CD4-positive, alpha-beta T cell (primary cell): ENCODE measurements around the gene SUCNR1. TPM values are rescaled to one million over a fixed set of nuclear protein-coding genes. Genes with fewer than 3 reads are reported as not detected.
A peak's percentile ranks its signal among the peaks of the same experiment; 100 is the strongest.
"Not testable (repeated sequence)": the region's sequence is repeated elsewhere in the genome, so short reads cannot be mapped to it uniquely, and the experiment has no call there.

ENCODE experiments used
- ATAC-seq: fragments of 200-7000 bp; cut with Tn5 transposase; one replicate; pipeline ENCODE4 v1.10.0; 2022; ENCODE audit warnings: mild to moderate bottlenecking; ENCODE audit not compliant: poor library complexity
- CTCF ChIA-PET: fragments of 350-600 bp; sonication (Branson Sonifier 250); formaldehyde crosslinking; loops from one replicate; lab custom pipeline; 2021; ENCODE audit warnings: antibody characterized with exemption, inconsistent platforms; lab: Charles Lee
- POLR2A ChIA-PET: fragments of 350-600 bp; sonication (Branson Sonifier 250); formaldehyde crosslinking; loops from one replicate; lab custom pipeline; 2021; ENCODE audit warnings: antibody characterized with exemption, inconsistent platforms; lab: Charles Lee
- DNase-seq, 14 experiments: peaks; one replicate each; pipeline ENCODE4 v3.0.0-alpha.2; 2013 to 2020; ENCODE audit warnings: mixed read lengths in 2 of 14
- H3K27ac ChIP-seq, 2 donors: one replicate each; pipeline versions ENCODE4 v1.5.1 to v1.7.0; 2013; ENCODE audit warnings: low read length in 2 of 2, low read depth in 1 of 2, mild to moderate bottlenecking in 1 of 2
- H3K27me3 ChIP-seq, 2 experiments: 1 replicate in 1 of 2; 2 replicates in 1 of 2; pipeline versions ENCODE4 v1.6.1 to v1.7.0; 2013; ENCODE audit warnings: low read length in 2 of 2, control low read depth in 1 of 2, mild to moderate bottlenecking in 1 of 2, moderate library complexity in 1 of 2; ENCODE audit not compliant: insufficient read depth in 2 of 2, control insufficient read depth in 1 of 2
- H3K36me3 ChIP-seq: one replicate; pipeline ENCODE4 v1.6.1; 2013; ENCODE audit warnings: low read length, control low read depth; ENCODE audit not compliant: insufficient read depth
- H3K4me1 ChIP-seq: one replicate; pipeline ENCODE4 v1.6.1; 2013; ENCODE audit warnings: low read length, control low read depth; ENCODE audit not compliant: insufficient read depth
- H3K4me3 ChIP-seq: one replicate; pipeline ENCODE4 v1.5.1; 2013; ENCODE audit warnings: mild to moderate bottlenecking, low read length, moderate library complexity
- H3K9me3 ChIP-seq, 2 experiments: 1 replicate in 1 of 2; 2 replicates in 1 of 2; pipeline versions ENCODE4 v1.6.1 to v1.7.0; 2013; ENCODE audit warnings: low read length in 2 of 2, mild to moderate bottlenecking in 2 of 2, control low read depth in 1 of 2, moderate library complexity in 1 of 2; ENCODE audit not compliant: control insufficient read depth in 1 of 2, insufficient read depth in 1 of 2
- H3K27ac Mint-ChIP-seq: one replicate; pipeline ENCODE4 v1.8.0; 2020; ENCODE audit warnings: mixed read lengths
- H3K27me3 Mint-ChIP-seq: one replicate; pipeline ENCODE4 v1.8.0; 2021; ENCODE audit warnings: mixed read lengths
- H3K36me3 Mint-ChIP-seq: one replicate; pipeline ENCODE4 v1.8.0; 2021; ENCODE audit warnings: low read depth, mixed read lengths
- H3K4me1 Mint-ChIP-seq: one replicate; pipeline ENCODE4 v1.8.0; 2021; ENCODE audit warnings: low read depth, mixed read lengths
- H3K4me3 Mint-ChIP-seq: one replicate; pipeline ENCODE4 v1.8.0; 2020; ENCODE audit warnings: mild to moderate bottlenecking, mixed read lengths
- H3K9me3 Mint-ChIP-seq: one replicate; pipeline ENCODE4 v1.8.0; 2020; ENCODE audit warnings: mixed read lengths
- intact Hi-C, 2 experiments: fragments of 100-400 bp; cut with DNase I in 1 of 2; cut with micrococcal nuclease in 1 of 2; formaldehyde crosslinking; loops; one replicate each; pipeline versions ENCODE4 v1.15.1 to v1.9.0; 2023 to 2025; cut with DNase I, micrococcal nuclease
- total RNA-seq, 174 experiments: library from RNA in 2 of 174; stranded (reverse) in 2 of 174; gene quantifications; one replicate each; pipeline ENCODE4 v1.2.3 and lab custom pipeline; 2021 to 2026
- TF ChIP-seq, protein P1 (sequence below): fragments of 200-600 bp; IDR thresholded peaks from one replicate; pipeline ENCODE4 v1.8.0; 2022; ENCODE audit warnings: antibody characterized with exemption, mild to moderate bottlenecking

SUCNR1 gene
- total RNA-seq, 2 experiments from 2014 or later: not detected

DNA sequence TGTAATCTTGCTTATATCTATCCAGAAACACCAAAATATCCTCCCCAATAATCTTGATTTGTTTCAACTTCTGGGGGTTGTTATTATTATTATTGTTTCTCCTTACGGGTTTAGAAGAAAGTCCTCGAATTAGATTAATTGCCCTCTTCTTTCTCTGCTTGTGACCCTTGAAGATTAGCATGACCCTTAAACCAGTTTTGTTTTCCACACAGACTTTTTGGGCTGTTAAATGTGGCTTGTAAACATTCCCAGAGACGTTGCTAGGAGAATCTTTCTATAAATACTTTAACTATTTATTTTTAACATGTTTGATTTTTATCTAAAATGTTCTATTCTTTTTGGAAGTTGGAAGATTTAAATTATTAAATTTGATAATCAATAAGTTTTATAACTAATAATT lies 4.3 kb upstream of the SUCNR1 start:
- ATAC-seq: no peak
- no peaks in the 10 kb centered on the region for H3K9me3 Mint-ChIP-seq
- peaks cover 12% of the 10 kb centered on the region for H3K4me1 Mint-ChIP-seq
- Histone ChIP-seq H3K9me3 (no peaks in the 10 kb centered on the region), H3K4me3 (no peak overlapping the region), H3K27ac (no peak overlapping the region), H3K4me1 (no peaks in the 10 kb centered on the region), H3K36me3 (no peaks in the 10 kb centered on the region), H3K27me3 (no peaks in the 10 kb centered on the region)
- intact Hi-C loops: no loop called here
- no peak overlapping the region for H3K27ac Mint-ChIP-seq
- TF ChIP-seq, protein P1, sequence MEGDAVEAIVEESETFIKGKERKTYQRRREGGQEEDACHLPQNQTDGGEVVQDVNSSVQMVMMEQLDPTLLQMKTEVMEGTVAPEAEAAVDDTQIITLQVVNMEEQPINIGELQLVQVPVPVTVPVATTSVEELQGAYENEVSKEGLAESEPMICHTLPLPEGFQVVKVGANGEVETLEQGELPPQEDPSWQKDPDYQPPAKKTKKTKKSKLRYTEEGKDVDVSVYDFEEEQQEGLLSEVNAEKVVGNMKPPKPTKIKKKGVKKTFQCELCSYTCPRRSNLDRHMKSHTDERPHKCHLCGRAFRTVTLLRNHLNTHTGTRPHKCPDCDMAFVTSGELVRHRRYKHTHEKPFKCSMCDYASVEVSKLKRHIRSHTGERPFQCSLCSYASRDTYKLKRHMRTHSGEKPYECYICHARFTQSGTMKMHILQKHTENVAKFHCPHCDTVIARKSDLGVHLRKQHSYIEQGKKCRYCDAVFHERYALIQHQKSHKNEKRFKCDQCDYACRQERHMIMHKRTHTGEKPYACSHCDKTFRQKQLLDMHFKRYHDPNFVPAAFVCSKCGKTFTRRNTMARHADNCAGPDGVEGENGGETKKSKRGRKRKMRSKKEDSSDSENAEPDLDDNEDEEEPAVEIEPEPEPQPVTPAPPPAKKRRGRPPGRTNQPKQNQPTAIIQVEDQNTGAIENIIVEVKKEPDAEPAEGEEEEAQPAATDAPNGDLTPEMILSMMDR: no peak
- H3K27me3 Mint-ChIP-seq: no peaks in the 10 kb centered on the region
- H3K36me3 Mint-ChIP-seq: no peaks in the 10 kb centered on the region
- CTCF ChIA-PET: no interaction called here
- POLR2A ChIA-PET: no interaction called here
- no peak for DNase-seq
- H3K4me3 Mint-ChIP-seq: no peak overlapping the region

DNA sequence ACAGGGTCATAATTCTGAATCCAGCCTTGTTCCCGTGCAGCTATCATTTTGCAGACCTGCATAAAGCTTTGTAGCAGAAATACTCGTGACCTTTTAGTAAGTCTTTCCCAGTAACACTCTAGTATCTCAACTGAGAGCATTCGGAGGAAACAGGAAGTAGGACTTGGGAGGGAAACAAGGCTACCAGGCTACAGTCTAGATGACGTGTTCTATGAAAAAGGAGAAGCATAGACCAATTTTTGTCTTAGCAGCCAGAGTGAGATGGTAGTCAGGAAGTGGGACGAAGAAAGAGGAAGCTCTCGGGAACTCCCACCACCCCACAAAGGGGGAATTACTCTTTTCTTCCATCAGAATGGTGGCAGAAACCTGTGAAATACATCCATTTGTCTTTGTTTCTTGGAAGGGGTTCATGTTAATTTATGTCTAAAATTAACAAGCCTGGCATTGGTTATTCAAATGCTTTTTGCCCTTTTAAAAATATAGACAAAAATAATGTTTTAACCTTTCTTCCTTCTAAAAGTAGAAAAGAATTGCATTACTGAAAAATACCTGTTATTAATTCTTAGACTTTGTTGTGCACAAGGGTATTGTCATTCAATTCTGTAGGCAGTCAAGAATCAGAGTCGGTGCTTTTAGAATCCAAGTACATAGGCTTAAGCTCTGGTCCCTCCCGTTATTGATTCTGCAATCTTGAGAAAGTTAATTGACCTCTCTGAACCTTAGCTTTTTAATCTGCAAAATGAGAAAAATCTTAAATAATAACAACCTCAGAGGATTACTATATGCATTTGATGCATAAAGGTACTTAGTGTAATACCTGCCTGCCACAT lies 1.6 kb upstream of the SUCNR1 start:
- Mint-ChIP-seq H3K36me3 (no peaks in the 10 kb centered on the region), H3K9me3 (no peaks in the 10 kb centered on the region), H3K27me3 (peaks cover 4% of the 10 kb centered on the region), H3K4me1 (peaks cover 12% of the 10 kb centered on the region), H3K4me3 (no peak overlapping the region), H3K27ac (no peak overlapping the region)
- ChIA-PET CTCF (no interaction called here), POLR2A (no interaction called here)
- Histone ChIP-seq H3K9me3 (no peaks in the 10 kb centered on the region), H3K36me3 (no peaks in the 10 kb centered on the region), H3K27ac (no peak overlapping the region), H3K4me3 (no peak overlapping the region), H3K27me3 (no peaks in the 10 kb centered on the region), H3K4me1 (no peaks in the 10 kb centered on the region)
- ATAC-seq (no peak), DNase-seq (peak in 3 of 14 experiments; percentile 36 to 70 (median 58))
- TF ChIP-seq, protein P1: no peak
- intact Hi-C loops: no loop called here

DNA sequence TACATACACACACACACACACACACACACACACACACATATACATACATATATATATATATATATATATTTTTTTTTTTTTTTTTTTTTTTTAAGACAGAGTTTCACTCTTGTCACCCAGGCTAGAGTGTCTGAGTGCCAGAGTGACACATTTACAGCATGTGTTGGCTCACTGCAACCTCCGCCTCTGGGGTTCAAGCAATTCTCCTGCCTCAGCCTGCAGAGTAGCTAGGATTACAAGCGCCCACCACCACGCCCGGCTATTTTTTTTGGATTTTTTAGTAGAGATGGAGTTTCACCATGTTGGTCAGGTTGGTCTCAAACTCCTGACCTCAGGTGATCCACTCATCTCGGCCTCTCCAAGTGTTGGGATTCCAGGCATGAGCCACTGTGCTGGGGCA lies 636 bp downstream of the SUCNR1 start:
- H3K27ac Mint-ChIP-seq, H3K4me1 ChIP-seq, DNase-seq, H3K36me3 Mint-ChIP-seq, H3K9me3 ChIP-seq, H3K4me3 Mint-ChIP-seq, H3K9me3 Mint-ChIP-seq, intact Hi-C loops, CTCF ChIA-PET, H3K27me3 ChIP-seq, POLR2A ChIA-PET, H3K36me3 ChIP-seq, H3K27ac ChIP-seq, H3K4me3 ChIP-seq, H3K27me3 Mint-ChIP-seq, ATAC-seq: not testable (repeated sequence)
- peaks cover 12% of the 10 kb centered on the region for H3K4me1 Mint-ChIP-seq

DNA sequence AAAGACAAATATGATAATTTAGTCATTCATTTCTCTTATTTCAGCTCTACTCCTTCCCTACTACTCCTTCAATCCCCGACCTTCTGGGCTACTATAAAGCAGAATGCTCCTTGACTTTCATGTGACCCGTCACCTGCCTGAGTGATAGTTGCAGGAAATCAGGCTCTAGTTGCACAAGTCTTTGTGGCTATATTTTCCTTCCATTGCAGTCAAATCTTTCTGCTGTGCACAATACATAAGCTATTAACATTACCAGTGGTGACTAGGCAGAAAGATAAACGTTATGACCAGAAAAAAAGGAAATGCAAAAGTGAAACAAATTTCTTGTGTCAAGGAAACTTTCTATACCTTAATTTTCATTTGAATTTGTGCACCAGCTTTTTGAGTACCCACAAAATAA lies 2.3 kb downstream of the SUCNR1 start:
- H3K4me3 ChIP-seq: no peak overlapping the region
- H3K27me3 ChIP-seq: no peaks in the 10 kb centered on the region
- Mint-ChIP-seq H3K4me3 (no peak overlapping the region), H3K27me3 (peaks cover 4% of the 10 kb centered on the region), H3K27ac (no peak overlapping the region), H3K4me1 (peaks cover 12% of the 10 kb centered on the region), H3K36me3 (no peaks in the 10 kb centered on the region), H3K9me3 (no peaks in the 10 kb centered on the region)
- H3K36me3 ChIP-seq: no peaks in the 10 kb centered on the region
- no peaks in the 10 kb centered on the region for H3K4me1 ChIP-seq
- TF ChIP-seq, protein P1: no peak
- no peaks in the 10 kb centered on the region for H3K9me3 ChIP-seq
- DNase-seq (peak in 1 of 14 experiments; percentile 12), ATAC-seq (no peak)
- intact Hi-C loops: no loop called here
- no peak overlapping the region for H3K27ac ChIP-seq
- ChIA-PET CTCF (no interaction called here), POLR2A (no interaction called here)
